Epidermal melanocyte (primary cell): ENCODE results near the gene PLA2G4D.

Experiments
- DNase-seq: peaks from one replicate; pipeline ENCODE4 v3.0.0; 2011; ENCODE audit warnings: low spot score; ENCODE audit not compliant: insufficient read length

Gene PLA2G4D

DNA sequence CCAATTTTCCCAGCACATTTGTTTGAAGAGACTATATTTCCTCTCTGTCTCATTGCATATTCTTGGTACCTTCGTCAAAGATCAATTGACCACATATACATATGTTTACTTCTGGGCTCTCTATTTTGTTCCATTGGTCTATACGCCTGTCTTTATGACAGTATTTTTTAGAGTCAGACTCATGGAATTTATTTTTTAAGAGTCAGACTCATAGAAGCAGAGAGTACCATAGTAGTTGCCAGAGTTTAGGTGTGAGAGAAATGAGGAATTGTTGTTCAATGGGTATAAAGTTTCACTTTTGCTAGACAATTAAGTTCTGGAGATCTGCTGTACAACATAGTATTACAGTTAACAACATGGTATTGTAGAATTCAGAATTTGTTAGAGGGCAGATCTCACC is 35.0 kb upstream of the PLA2G4D start:
- no peak for DNase-seq

DNA sequence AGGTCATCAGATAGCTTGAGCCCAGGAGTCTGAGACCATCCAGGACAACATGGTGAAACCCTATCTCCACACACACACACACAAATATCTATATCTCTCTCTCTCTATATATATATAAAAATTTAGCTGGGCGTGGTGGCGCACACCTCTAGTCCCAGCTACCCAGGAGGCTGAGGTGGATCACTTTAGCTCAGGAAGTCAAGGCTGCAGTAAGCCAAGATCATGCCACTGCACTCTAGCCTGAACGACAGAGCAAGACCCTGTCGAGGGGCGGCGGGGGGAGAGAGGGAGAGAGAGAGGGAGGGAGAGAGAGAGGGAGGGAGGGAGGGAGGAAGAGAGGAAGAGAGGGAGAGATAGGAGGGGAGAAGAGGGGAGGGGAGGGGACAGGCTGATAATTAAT is 34.1 kb upstream of the PLA2G4D start:
- DNase-seq: no peak

DNA sequence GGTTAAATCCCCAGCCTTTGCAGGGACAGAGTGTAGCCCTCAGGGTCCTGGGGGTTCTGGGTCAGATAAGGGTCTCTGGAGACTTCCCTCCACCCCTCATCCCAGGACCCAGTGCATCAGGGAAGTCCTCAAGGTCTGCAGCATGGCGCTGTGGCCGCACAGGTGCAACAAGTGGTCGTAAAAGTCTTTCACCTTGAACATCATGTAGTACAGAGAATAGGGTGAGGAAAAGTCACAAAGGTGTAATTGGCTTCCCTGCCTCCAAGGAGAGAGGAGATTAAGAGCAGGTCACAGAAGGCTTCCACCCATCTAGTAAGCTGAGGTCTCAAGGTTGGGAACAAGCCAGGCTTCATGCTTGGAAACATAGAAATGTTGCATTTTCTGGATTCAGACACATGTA is 29.2 kb upstream of the PLA2G4D start:
- DNase-seq: no peak

GRCh38 chr15:42121682-42122081 is 27.3 kb upstream of the PLA2G4D start:
- no peak for DNase-seq

- no peak for DNase-seq
These were observed 26.7 kb upstream of the PLA2G4D start for GRCh38 chr15:42121021-42121420.

DNA sequence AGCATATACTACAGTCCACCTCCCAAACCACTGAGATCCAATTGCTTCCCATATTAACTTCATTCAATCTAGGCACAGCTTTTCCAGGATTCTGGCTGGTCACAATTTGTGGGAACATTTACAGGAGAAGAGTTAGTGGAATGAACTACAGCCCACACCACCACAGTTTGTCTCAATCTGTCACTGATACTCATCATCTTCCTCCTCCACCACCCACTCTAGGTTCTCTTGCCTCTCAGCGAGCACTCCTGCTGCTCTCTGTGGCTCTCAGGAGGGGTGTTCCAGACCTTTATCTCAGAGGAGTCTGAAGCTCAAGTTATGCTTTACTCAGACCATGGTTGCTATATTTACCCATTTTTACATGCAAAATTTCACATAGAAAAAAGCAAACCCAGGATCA is 25.9 kb upstream of the PLA2G4D start:
- DNase-seq: no peak

GRCh38 chr15:42119446-42119760 is 25.0 kb upstream of the PLA2G4D start:
- no peak for DNase-seq

GRCh38 chr15:42118650-42119445 is 24.5 kb upstream of the PLA2G4D start:
- no peak for DNase-seq

DNA sequence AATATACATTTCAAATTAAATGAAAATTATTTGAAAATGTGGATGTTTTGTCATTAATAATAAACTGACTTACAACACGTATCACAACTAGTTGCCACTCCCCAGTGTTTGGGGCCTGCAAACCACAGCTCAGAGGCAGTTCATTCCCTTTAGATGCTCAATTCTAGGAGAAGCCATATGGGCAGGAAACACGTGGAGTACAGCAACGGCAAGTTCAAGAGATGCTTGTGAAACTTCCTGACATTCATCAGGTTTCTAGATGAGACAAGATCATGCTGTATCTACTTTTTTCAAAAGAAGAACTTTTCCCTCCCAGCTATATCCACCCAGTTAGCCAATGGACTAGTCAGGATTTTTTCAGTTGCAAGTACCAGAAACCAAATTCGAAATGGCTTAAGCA is 17.6 kb upstream of the PLA2G4D start:
- DNase-seq: no peak

DNA sequence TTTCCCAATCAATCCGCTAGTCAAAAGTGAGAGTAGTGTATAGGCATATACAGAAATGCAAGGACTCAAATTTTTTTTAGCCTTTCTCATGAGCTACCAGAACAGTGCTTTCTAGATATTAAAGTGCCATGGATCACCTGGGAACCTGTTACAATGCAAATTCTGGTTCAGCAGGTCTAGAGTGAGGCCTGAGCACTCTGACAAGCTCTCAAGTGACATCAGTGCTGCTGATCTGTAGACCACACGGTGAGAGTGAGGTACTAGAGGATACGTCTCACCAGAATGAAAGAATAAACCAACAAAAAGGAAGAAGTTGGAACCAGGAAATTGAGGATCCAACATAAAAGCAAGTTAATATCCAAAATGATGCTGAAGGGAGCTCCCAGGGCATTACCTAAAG is 16.0 kb upstream of the PLA2G4D start:
- DNase-seq: no peak

- DNase-seq: no peak
These were observed 14.4 kb upstream of the PLA2G4D start for GRCh38 chr15:42108806-42109205.

GRCh38 chr15:42108189-42108588 is 13.8 kb upstream of the PLA2G4D start:
- DNase-seq: no peak

DNA sequence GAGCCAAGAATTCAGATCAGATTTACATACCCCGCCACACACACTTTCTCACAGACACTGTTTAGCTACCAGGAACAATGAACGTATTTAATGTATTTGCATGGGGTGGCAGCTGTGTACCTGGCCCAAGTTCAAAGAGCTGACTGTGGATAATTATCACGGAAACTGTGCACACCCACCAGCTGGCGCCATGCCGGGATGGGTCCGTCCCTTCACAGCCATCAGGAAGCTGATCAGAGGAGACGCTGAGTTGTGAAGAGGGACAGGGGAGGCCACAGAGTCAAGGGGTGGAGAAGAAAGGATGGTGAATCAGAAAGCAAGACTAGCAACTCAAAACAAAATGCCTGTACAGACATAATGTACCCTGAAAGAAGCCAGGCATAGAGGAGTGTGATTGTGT is 13.1 kb upstream of the PLA2G4D start:
- no peak for DNase-seq

DNA sequence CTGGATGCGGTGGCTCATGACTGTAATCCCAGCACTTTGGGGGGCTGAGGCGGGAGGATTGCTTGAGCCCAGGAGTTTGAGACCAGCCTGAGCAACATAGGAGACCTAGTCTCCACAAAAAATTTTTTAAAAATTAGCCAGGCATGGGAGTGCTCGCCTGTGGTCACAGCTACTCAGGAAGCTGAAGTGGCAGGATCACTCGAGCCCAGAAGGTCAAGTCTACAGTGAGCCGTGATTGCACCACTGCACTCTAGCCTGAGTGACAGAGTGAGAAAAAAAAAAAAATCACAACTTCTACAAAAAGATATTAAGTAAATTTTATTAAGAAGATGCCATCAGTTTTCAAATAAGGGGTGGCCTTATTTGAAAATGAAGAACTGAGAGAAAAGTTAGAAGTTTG is 11.9 kb upstream of the PLA2G4D start:
- no peak for DNase-seq

DNA sequence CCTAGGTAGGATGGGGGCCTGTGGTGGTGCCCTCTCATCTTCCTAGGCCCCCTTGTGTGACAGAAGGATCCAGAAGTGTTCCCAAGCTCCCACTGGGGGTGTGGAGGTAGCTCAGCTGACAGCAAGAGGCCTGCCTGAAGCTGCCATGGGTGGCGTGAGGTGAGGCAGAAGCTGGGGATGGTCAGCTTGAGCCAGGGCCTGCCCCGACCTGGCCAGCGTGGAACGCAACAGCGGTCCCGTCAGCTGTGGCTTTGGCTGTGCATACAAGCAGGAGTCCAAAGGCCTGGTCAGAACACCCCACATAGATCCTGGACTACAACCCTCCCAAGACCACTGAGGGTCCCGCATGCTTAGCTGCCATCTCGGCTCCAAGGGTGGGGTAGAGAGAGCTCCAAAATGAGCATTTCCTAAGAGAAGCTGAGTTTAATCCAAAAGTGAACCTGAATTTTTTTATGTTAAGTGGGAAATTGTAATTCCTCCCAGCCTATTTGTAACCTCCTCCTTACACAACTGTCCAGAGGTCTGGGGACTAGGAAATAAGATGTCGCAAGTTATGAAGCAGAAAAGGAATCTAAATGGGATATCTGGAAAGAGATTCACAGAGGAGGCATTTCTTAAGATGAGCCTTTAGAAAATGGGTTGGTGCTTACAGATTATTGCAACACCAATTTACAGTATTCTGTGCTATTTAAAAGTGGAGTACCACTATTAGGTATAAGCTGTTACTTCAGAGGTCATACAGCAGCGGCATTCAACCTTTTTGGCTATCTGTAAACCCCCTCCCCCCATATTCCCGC is 9.9 kb upstream of the PLA2G4D start:
- DNase-seq: no peak

DNA sequence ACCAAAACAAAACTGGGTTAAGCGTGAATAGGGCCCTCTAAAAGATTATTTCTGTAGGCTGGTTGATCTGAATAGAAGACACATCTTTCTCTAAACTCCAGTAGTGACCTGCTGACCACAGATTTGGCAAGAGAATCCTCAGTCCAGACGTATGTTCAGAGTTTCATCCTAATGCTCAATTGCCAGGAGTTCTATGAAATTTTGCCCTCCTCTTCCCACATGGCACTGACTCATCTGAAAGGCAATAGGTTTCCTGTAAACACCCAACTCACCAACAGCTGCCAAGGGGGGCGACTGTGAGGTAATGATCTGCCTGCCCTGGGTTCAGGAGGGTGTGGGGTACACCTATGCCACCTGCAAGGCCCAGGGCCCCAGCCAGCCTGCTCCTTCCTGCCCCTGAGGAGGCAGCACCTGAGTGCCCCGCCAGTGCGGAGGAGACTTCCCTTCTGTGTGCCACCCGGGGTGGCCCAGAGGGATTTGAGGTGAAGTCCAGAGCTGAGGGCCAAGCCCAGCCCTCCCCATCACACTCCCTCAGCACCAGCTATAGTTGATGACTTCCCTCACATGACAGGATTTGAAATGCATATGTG is 8.4 kb upstream of the PLA2G4D start:
- no peak for DNase-seq

- no peak for DNase-seq
These were observed 7.5 kb upstream of the PLA2G4D start for GRCh38 chr15:42101861-42102260.

DNA sequence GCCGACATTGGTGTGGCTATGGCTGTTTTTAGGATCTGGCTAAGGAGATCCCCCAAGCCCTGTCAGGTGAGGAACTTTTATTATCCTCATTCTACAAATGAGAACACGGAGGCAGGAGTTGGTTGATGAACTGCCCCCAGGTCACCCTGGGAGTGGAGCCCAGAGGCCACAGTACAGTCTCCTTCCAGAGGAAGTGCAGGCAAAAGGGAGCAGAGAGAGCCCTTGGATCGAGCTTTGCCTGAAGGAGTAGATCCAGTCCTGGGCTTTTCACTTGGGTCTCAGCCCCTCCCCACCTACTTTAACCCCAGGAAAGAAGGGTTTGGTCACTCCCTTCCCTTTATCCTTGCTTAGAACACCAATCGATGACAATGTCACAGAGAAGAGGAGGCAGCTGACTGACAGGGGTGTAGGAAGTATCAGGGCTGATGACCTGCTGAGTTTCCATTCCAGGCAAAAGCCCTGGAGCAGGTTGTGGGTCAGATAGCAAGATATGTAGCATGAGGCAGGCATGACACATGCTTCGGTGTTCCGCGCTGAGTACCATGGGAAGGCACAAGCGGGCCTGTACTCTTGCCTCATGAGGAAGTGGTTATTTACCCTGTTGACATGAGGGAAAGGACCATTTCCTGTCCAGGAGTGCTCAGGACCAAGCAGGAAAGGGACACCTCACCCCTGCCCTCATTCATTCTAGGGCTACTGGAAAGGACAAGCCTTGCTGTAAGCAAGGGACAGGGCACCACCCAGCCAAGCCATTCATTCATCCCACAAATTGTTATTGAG is 5.8 kb upstream of the PLA2G4D start:
- no peak for DNase-seq

GRCh38 chr15:42097018-42097417 is 2.7 kb upstream of the PLA2G4D start:
- DNase-seq: no peak

- DNase-seq: no peak
These were observed 396 bp downstream of the PLA2G4D start for GRCh38 chr15:42093966-42094365.

DNA sequence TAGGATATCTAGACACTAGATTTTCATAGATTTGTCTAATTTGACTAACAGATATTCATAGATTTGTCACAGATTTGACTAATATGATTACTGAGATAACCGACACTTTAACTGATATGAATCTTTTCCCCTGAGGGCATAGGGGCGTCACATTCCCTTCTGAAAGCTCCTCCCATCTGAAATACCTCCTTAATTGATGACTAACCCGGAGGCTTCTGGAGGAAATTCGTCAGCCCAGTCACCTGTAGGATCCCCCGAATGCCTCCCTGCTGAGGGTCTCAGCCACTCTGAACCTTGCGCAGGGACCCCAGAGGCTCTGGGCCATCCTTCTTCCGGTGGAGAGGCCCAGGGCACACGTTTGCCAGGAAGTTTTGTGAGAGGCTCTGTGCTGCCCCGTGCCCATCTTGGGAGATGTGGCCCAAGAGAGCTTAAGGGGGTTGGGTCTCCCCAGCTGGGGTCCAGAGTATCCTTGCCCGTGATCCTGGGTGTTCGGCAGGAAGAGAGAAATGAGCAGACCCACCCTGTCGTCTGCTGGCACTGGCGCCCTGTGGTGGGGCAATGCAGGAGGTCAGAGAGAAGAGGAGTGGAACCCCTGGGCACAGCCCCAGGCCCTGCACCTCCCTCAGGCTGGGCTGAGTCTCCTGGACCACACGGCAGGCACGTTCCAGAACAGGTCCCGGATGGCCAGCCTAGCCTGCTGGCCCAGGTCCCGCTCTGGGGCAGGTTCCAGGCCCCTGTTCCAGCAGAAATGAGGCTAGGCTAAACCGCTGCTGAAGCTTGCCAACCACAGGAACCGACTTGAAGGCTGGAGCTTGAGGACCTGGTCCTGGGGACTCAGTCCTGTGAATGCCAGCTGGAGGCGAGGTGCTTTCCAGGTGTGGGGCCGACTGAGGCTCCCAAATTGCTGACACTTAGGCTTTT is 1.7 kb downstream of the PLA2G4D start:
- DNase-seq: no peak
